K562 (cell line): Measurements from ENCODE around the gene PPP2R5A. TPM values are rescaled to one million over a fixed set of nuclear protein-coding genes. Genes with fewer than 3 reads are reported as not detected.

ENCODE experiments used
- ATAC-seq: fragments of 200-7000 bp; cut with Tn5 transposase; 3 replicates; pipeline ENCODE4 v1.9.1; 2020; ENCODE audit warnings: moderate library complexity
- BruUV-seq: library from RNA; stranded (reverse); fragments of 400-500 nt; replicated peaks from 2 replicates; lab custom pipeline; 2021; lab: Mats Ljungman, UMichigan
- CTCF ChIA-PET: fragments of 300-600 bp; formaldehyde crosslinking; extraction: SDS; loops from one replicate; lab custom pipeline; 2021; ENCODE audit warnings: low intra/inter-chr PET ratio; lab: Yijun Ruan, JAX
- POLR2A ChIA-PET: fragments of 300-600, 350-650 bp; sonication (Branson Sonifier 250); formaldehyde crosslinking; extraction: SDS; loops from one replicate; lab custom pipeline; 2021; ENCODE audit warnings: antibody characterized with exemption, inconsistent platforms; lab: Yijun Ruan, JAX
- DNase-seq, 4 experiments: peaks; one replicate each; pipeline versions ENCODE4 v3.0.0 to v3.0.0-alpha.2; 2011 to 2018; ENCODE audit warnings: low spot score in 3 of 4, mixed read lengths in 3 of 4; ENCODE audit errors: extremely low read depth in 1 of 4
- FAIRE-seq: peaks from 2 replicates; lab custom pipeline; 2011; peaks lifted over from hg19 to GRCh38; lab: Jason Lieb, UNC
- H2AFZ ChIP-seq: 2 replicates; pipeline ENCODE4 v1.6.0; 2011; ENCODE audit warnings: low read depth, low read length, control low read depth, inconsistent platforms
- H3K27ac ChIP-seq: fragments of 200-600 bp; 3 replicates; pipeline ENCODE4 v1.8.0; 2011; ENCODE audit warnings: low read depth, mild to moderate bottlenecking, control low read depth, inconsistent platforms, low read length, moderate library complexity, mixed read lengths; ENCODE audit errors: extremely low read depth
- H3K27me3 ChIP-seq, 2 experiments: fragments of 300-600 bp in 1 of 2; 2 replicates in 1 of 2; 3 replicates in 1 of 2; pipeline versions ENCODE4 v1.6.0 to v1.8.0; 2011; ENCODE audit warnings: inconsistent platforms in 2 of 2, low read length in 2 of 2, mild to moderate bottlenecking in 1 of 2, mixed read lengths in 1 of 2, moderate library complexity in 1 of 2; ENCODE audit not compliant: control insufficient read depth in 2 of 2, insufficient read depth in 2 of 2
- H3K36me3 ChIP-seq: fragments of 300-600 bp; 3 replicates; pipeline ENCODE4 v1.8.0; 2011; ENCODE audit warnings: mild to moderate bottlenecking, low read length, inconsistent platforms; ENCODE audit not compliant: control insufficient read depth, insufficient read depth
- H3K4me1 ChIP-seq, 2 experiments: fragments of 200-600 bp in 1 of 2; replicated peaks in 1 of 2; 2 replicates in 1 of 2; 3 replicates in 1 of 2; pipeline versions ENCODE4 v1.5.1 to v1.8.0; 2011; ENCODE audit warnings: inconsistent platforms in 2 of 2, low read length in 2 of 2, mild to moderate bottlenecking in 1 of 2, mixed read lengths in 1 of 2, moderate library complexity in 1 of 2; ENCODE audit not compliant: control insufficient read depth in 2 of 2, insufficient read depth in 2 of 2
- H3K4me2 ChIP-seq: 2 replicates; pipeline ENCODE4 v1.6.1; 2011; ENCODE audit warnings: low read length, control low read depth, inconsistent platforms, mixed read lengths; ENCODE audit not compliant: insufficient read depth
- H3K4me3 ChIP-seq: fragments of 200-600 bp; sonication (generic), shearing (Covaris generic); 2 replicates; pipeline ENCODE4 v1.5.1; 2016; ENCODE audit warnings: control low read depth, inconsistent platforms
- H3K79me2 ChIP-seq: fragments of 200-600 bp; 3 replicates; pipeline ENCODE4 v1.8.0; 2011; ENCODE audit warnings: low read length, inconsistent platforms; ENCODE audit not compliant: control insufficient read depth, insufficient read depth
- H3K9ac ChIP-seq, 2 experiments: 2 replicates each; pipeline versions ENCODE4 v1.6.0 to v1.6.1; 2011; ENCODE audit warnings: low read depth in 2 of 2, low read length in 2 of 2, control low read depth in 1 of 2, inconsistent platforms in 1 of 2, mild to moderate bottlenecking in 1 of 2, mixed read lengths in 1 of 2; ENCODE audit not compliant: insufficient read depth in 1 of 2
- H3K9me1 ChIP-seq: one replicate; pipeline ENCODE4 v1.6.0; 2011; ENCODE audit warnings: inconsistent platforms, mild to moderate bottlenecking, low read length, moderate library complexity; ENCODE audit not compliant: control insufficient read depth, insufficient read depth
- H3K9me3 ChIP-seq: replicated peaks from 2 replicates; pipeline ENCODE4 v1.5.1; 2011; ENCODE audit warnings: low read depth, low read length, inconsistent platforms; ENCODE audit not compliant: control insufficient read depth, insufficient read depth
- H4K20me1 ChIP-seq: replicated peaks from 2 replicates; pipeline ENCODE4 v1.6.1; 2011; ENCODE audit warnings: low read length, inconsistent platforms, mixed read lengths; ENCODE audit not compliant: control insufficient read depth, insufficient read depth
- ATF2 ChIP-seq: sonication (generic); formaldehyde crosslinking; IDR thresholded peaks from 2 replicates; pipeline ENCODE4 v1.8.1; 2022; ENCODE audit warnings: missing genetic modification reagents
- BCL6 ChIP-seq: fragments of 250-450 bp; sonication (Bioruptor Pico); IDR thresholded peaks from 2 replicates; pipeline ENCODE4 v1.4.0; 2020
- BRD9 ChIP-seq: fragments of 450-650 bp; IDR thresholded peaks from 2 replicates; pipeline ENCODE4 v1.6.1; 2018; ENCODE audit warnings: low read depth; ENCODE audit not compliant: partially characterized antibody
- MTA2 ChIP-seq: fragments of 450-650 bp; IDR thresholded peaks from 2 replicates; pipeline ENCODE4 v1.6.1; 2016; ENCODE audit warnings: low read depth
- POU5F1 ChIP-seq: fragments of 150-350 bp; IDR thresholded peaks from 2 replicates; pipeline ENCODE4 v1.6.1; 2014; ENCODE audit warnings: borderline replicate concordance, low read length, low read depth, mild to moderate bottlenecking; ENCODE audit not compliant: partially characterized antibody
- PRPF4 ChIP-seq: fragments of 200-400 bp; formaldehyde crosslinking; IDR thresholded peaks from one replicate; pipeline ENCODE4 v1.6.1; 2017; ENCODE audit warnings: low read length, low read depth, mild to moderate bottlenecking; ENCODE audit not compliant: insufficient read depth, poor library complexity, severe bottlenecking
- RBBP5 ChIP-seq: fragments of 200-600 bp; sonication (generic); IDR thresholded peaks from 2 replicates; pipeline ENCODE4 v1.6.1; 2012; ENCODE audit warnings: borderline replicate concordance, mild to moderate bottlenecking, low read length, control low read depth, inconsistent platforms; ENCODE audit not compliant: insufficient read depth, poor library complexity, severe bottlenecking
- TAF15 ChIP-seq: fragments of 200-400 bp; formaldehyde crosslinking; IDR thresholded peaks from 2 replicates; pipeline ENCODE4 v1.6.1; 2017; ENCODE audit warnings: mild to moderate bottlenecking, low read depth, low read length, moderate library complexity
- WGBS: fragments of 100-300 bp; shearing (Covaris generic); methylation state at CpG from one replicate; pipeline ENCODE4 v1.1.6; 2016; ENCODE audit warnings: low coverage, mixed read lengths; ENCODE audit not compliant: insufficient coverage; ENCODE audit errors: missing lambda C conversion rate; 5-methylcytosine and 5-hydroxymethylcytosine counted together
- in situ Hi-C: fragments of 300-500 bp; cut with MboI; formaldehyde crosslinking; loops from 4 replicates; pipeline ENCODE4 v1.15.0; 2018; ENCODE audit warnings: inconsistent platforms, mixed read lengths
- intact Hi-C: fragments of 100-400 bp; cut with micrococcal nuclease; formaldehyde crosslinking; loops from 2 replicates; pipeline ENCODE4 v1.14.2; 2022
- polyA plus RNA-seq, 8 experiments: library from polyadenylated mRNA; depleted of rRNA in 4 of 8; stranded (reverse) in 5 of 8; unstranded in 3 of 8; fragments of >200 nt; fragmentation: Nextera tagmentation in 2 of 8; fragmentation: Illumina TruSeq in 1 of 8; extraction: Ambion mirVana in 2 of 8; extraction: Trizol in 1 of 8; gene quantifications; 2 replicates each; pipeline versions ENCODE4 v1.2.1 to v1.2.3, GENCODE V29; 2011 to 2014; ENCODE audit warnings: inconsistent platforms in 1 of 8, missing spikeins in 1 of 8
- total RNA-seq, 7 experiments: library from RNA; depleted of rRNA in 6 of 7; stranded (reverse); fragments of >200 nt in 6 of 7; fragmentation: Illumina TruSeq in 2 of 7; extraction: Trizol in 2 of 7; gene quantifications; 2 replicates each; pipeline versions ENCODE4 v1.2.1 to v1.2.3, GENCODE V29; 2011 to 2021; ENCODE audit warnings: low replicate concordance in 1 of 7
- TF ChIP-seq, protein P1 (sequence below): fragments of 250-450 bp; sonication (Bioruptor Pico); IDR thresholded peaks from 2 replicates; pipeline ENCODE4 v1.8.0; 2022; ENCODE audit warnings: inconsistent platforms

Gene PPP2R5A
- total and polyA plus RNA-seq, 9 of the 15 experiments (the other 6 are each of a cell fraction or from before 2014, with no cell fraction given): 26.9 to 106 (median 64.3) TPM

DNA sequence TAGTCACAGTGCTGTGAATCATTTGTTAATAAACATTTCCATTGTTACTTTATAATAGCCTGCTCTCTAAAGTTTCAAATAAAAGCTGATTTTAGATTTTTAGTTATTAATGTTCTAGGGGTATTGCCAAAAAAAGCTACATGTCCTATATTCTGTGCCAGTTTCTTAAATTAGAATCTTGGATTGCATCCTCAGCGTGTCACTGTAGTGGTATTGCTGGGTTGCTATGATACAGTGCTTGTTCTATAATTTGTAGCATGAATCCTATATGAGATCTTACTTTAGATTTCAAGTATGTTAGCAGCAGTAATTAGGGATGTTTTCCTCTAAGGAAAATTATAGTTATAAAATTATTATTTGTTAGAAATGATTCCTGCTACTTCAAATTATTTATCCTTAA is 16.4 kb downstream of the PPP2R5A start:
- 0 out of 5 replicates have a peak, but pooled peaks cover 0 to under 1% of the 10 kb centered on the region in 2 experiments for H3K4me1 ChIP-seq
- 88% methylated on average over 1 of the region's 1 CpG for WGBS
- no peak overlapping the region for H3K9ac ChIP-seq
- no TSS peak for BruUV-seq
- no peak overlapping the region for H3K4me3 ChIP-seq
- peaks cover 3% of the 10 kb centered on the region; the same call in 1 of the 3 replicates for H3K36me3 ChIP-seq
- intact Hi-C loops (no loop called here), in situ Hi-C loops (loop anchor here (5.0 kb wide), 1 partner anchor 229 kb away; no protein-coding TSS in a partner anchor)
- no peaks in the 10 kb centered on the region for H3K27me3 ChIP-seq
- H3K79me2 ChIP-seq: peaks cover 81% of the 10 kb centered on the region
- POLR2A ChIA-PET: interaction anchor here (1.0 to 3.3 kb wide), 3 partner anchors 10 to 15 kb away, joined by 3 to 15 read pairs (median 3); partner anchors contain the start of gene PPP2R5A
- no peak overlapping the region for H3K4me2 ChIP-seq
- no peak overlapping the region for H3K27ac ChIP-seq
- H3K9me1 ChIP-seq: no peaks in the 10 kb centered on the region
- no peak for TF ChIP-seq TAF15
- no peak for TF ChIP-seq PRPF4
- TF ChIP-seq, protein P1, sequence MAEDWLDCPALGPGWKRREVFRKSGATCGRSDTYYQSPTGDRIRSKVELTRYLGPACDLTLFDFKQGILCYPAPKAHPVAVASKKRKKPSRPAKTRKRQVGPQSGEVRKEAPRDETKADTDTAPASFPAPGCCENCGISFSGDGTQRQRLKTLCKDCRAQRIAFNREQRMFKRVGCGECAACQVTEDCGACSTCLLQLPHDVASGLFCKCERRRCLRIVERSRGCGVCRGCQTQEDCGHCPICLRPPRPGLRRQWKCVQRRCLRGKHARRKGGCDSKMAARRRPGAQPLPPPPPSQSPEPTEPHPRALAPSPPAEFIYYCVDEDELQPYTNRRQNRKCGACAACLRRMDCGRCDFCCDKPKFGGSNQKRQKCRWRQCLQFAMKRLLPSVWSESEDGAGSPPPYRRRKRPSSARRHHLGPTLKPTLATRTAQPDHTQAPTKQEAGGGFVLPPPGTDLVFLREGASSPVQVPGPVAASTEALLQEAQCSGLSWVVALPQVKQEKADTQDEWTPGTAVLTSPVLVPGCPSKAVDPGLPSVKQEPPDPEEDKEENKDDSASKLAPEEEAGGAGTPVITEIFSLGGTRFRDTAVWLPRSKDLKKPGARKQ (CRISPR knock-in tag): no peak
- TF ChIP-seq ATF2 (CRISPR knock-in tag): no peak
- no peak for TF ChIP-seq RBBP5
- no peak for TF ChIP-seq BCL6
- no peak for TF ChIP-seq BRD9
- TF ChIP-seq POU5F1: no peak
- TF ChIP-seq MTA2: no peak
- no peaks in the 10 kb centered on the region for H4K20me1 ChIP-seq
- no peak for DNase-seq
- no peak overlapping the region for H2AFZ ChIP-seq
- no peaks in the 10 kb centered on the region for H3K9me3 ChIP-seq
- FAIRE-seq: peak; percentile 48
- ATAC-seq: no peak
- CTCF ChIA-PET: no interaction called here
